Measurements from ENCODE around the gene RABL2A.
"Not testable (repeated sequence)": the region's sequence is repeated elsewhere in the genome, so short reads cannot be mapped to it uniquely, and the experiment has no call there.

- TF ChIP-seq, protein P1, sequence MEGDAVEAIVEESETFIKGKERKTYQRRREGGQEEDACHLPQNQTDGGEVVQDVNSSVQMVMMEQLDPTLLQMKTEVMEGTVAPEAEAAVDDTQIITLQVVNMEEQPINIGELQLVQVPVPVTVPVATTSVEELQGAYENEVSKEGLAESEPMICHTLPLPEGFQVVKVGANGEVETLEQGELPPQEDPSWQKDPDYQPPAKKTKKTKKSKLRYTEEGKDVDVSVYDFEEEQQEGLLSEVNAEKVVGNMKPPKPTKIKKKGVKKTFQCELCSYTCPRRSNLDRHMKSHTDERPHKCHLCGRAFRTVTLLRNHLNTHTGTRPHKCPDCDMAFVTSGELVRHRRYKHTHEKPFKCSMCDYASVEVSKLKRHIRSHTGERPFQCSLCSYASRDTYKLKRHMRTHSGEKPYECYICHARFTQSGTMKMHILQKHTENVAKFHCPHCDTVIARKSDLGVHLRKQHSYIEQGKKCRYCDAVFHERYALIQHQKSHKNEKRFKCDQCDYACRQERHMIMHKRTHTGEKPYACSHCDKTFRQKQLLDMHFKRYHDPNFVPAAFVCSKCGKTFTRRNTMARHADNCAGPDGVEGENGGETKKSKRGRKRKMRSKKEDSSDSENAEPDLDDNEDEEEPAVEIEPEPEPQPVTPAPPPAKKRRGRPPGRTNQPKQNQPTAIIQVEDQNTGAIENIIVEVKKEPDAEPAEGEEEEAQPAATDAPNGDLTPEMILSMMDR (IDR thresholded peaks at IDR 0.05; ENCODE audit: low read length) = not testable (repeated sequence)
- TF ChIP-seq EZH2 (optimal IDR thresholded peaks at IDR 0.05; ENCODE audit: low read depth, low read length) = not testable (repeated sequence)
These were observed 11.0 kb downstream of the RABL2A start for GRCh38 chr2:113638084-113638483.
